Activated B cell treated with CpG ODN at 0.5 μM for 24 hours (primary cell): ENCODE results near the gene LANCL3. TPM values are rescaled to one million over a fixed set of nuclear protein-coding genes. Genes with fewer than 3 reads are reported as not detected.

Source experiments
- ATAC-seq: fragments of 200-7000 bp; cut with Tn5 transposase; one replicate; pipeline ENCODE4 v1.10.0; 2021; ENCODE audit warnings: low read depth, mild to moderate bottlenecking, moderate library complexity
- CTCF ChIA-PET: fragments of 350-600 bp; sonication (Branson Sonifier 250); formaldehyde crosslinking; loops from one replicate; lab custom pipeline; 2021; ENCODE audit warnings: antibody characterized with exemption; lab: Charles Lee
- POLR2A ChIA-PET: fragments of 350-600 bp; sonication (Branson Sonifier 250); formaldehyde crosslinking; loops from one replicate; lab custom pipeline; 2021; ENCODE audit warnings: antibody characterized with exemption; lab: Charles Lee
- DNase-seq: peaks from one replicate; pipeline ENCODE4 v3.0.0; 2022
- H3K27ac Mint-ChIP-seq: one replicate; pipeline ENCODE4 v1.8.0; 2020; ENCODE audit warnings: mixed read lengths
- H3K27me3 Mint-ChIP-seq: one replicate; pipeline ENCODE4 v1.8.0; 2021; ENCODE audit warnings: mixed read lengths
- H3K36me3 Mint-ChIP-seq: one replicate; pipeline ENCODE4 v1.8.0; 2021; ENCODE audit warnings: low read depth, mixed read lengths
- H3K4me1 Mint-ChIP-seq: one replicate; pipeline ENCODE4 v1.8.0; 2021; ENCODE audit warnings: mixed read lengths
- H3K4me3 Mint-ChIP-seq: one replicate; pipeline ENCODE4 v1.8.0; 2020; ENCODE audit warnings: mild to moderate bottlenecking, mixed read lengths
- H3K9me3 Mint-ChIP-seq: one replicate; pipeline ENCODE4 v1.8.0; 2020; ENCODE audit warnings: mixed read lengths
- intact Hi-C: fragments of 100-400 bp; cut with micrococcal nuclease; formaldehyde crosslinking; loops from one replicate; pipeline ENCODE4 v1.15.1; 2024
- total RNA-seq: library from RNA; stranded (reverse); gene quantifications from 2 replicates; pipeline ENCODE4 v1.2.3, GENCODE V29; 2022
- TF ChIP-seq, protein P1 (sequence below): fragments of 200-600 bp; IDR thresholded peaks from one replicate; pipeline ENCODE4 v1.8.0; 2022; ENCODE audit warnings: antibody characterized with exemption, mild to moderate bottlenecking

LANCL3 gene
- total RNA-seq, 1 donor from 2014 or later, result 0.09 TPM

DNA sequence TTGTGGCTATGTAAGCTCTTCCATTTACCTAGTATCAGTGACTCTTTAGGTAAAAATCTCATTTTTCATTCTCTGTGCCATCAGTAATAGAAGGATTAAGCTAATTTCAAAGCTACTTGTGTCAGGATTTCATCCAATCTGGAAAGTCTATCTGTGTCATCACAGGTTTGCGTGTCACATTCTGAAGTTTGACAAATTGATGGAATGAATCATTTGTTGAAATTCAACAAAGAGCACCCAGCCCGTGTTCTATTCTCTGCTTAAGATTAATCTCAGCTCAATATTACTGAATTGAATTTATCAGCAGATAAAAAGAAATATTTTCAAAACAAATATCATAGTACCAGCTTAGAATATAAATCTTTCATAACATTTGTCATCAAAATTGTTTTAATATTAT, 35.8 kb downstream of the LANCL3 start:
- ChIA-PET POLR2A (no interaction called here), CTCF (no interaction called here)
- Mint-ChIP-seq H3K27ac (no peak overlapping the region), H3K4me3 (no peak overlapping the region), H3K9me3 (no peaks in the 10 kb centered on the region), H3K27me3 (peaks cover 2% of the 10 kb centered on the region), H3K36me3 (no peaks in the 10 kb centered on the region), H3K4me1 (no peaks in the 10 kb centered on the region)
- ATAC-seq (no peak), DNase-seq (no peak)
- intact Hi-C loops, result no loop called here
- TF ChIP-seq, protein P1, sequence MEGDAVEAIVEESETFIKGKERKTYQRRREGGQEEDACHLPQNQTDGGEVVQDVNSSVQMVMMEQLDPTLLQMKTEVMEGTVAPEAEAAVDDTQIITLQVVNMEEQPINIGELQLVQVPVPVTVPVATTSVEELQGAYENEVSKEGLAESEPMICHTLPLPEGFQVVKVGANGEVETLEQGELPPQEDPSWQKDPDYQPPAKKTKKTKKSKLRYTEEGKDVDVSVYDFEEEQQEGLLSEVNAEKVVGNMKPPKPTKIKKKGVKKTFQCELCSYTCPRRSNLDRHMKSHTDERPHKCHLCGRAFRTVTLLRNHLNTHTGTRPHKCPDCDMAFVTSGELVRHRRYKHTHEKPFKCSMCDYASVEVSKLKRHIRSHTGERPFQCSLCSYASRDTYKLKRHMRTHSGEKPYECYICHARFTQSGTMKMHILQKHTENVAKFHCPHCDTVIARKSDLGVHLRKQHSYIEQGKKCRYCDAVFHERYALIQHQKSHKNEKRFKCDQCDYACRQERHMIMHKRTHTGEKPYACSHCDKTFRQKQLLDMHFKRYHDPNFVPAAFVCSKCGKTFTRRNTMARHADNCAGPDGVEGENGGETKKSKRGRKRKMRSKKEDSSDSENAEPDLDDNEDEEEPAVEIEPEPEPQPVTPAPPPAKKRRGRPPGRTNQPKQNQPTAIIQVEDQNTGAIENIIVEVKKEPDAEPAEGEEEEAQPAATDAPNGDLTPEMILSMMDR, result no peak

DNA sequence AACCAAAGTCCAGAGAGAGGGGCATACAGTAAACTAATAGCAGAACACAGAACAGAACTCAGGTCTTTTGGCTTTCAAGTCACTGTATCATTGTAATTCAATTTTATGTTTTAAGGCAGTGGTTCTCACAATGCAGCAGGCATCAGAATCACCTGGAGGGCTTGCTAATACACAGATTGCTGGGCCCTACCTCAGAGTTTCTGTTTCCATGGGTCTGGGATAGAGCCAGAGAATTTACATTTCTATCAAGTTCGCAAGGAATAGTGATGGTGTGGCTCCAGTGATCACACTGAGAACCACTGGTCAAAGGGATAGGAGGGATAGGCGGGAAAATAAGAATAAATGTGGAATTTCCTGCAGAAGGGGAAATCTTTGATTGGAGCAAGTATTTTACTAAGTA, 36.7 kb downstream of the LANCL3 start:
- ChIA-PET POLR2A (no interaction called here), CTCF (no interaction called here)
- H3K27ac Mint-ChIP-seq, result no peak overlapping the region
- H3K27me3 Mint-ChIP-seq, result no peaks in the 10 kb centered on the region
- H3K36me3 Mint-ChIP-seq, result no peaks in the 10 kb centered on the region
- H3K4me1 Mint-ChIP-seq, result no peaks in the 10 kb centered on the region
- ATAC-seq, result no peak
- TF ChIP-seq, protein P1, result no peak
- H3K4me3 Mint-ChIP-seq, result no peak overlapping the region
- intact Hi-C loops, result no loop called here
- no peaks in the 10 kb centered on the region for H3K9me3 Mint-ChIP-seq
- DNase-seq, result no peak

DNA sequence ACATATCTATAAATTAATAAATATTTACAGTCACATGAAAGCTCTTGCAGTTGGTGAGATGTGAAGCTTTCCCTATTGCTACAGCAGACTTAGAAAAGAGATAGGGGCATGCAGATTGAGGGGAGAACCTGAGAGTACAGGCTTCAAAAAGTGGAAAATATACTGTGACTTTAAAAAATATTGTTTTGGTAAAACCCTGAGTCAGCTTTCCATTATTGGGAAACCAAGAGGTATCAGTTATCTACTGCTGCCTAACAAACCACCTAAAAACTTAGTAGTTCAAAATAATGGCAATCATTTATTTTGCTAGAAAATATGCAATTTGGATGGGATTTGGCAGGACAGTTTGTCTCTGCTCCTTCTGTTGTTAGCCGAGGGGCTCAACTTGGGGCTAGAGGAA, 38.3 kb downstream of the LANCL3 start:
- H3K36me3 Mint-ChIP-seq, result no peaks in the 10 kb centered on the region
- no peaks in the 10 kb centered on the region for H3K27me3 Mint-ChIP-seq
- CTCF ChIA-PET, result no interaction called here
- H3K27ac Mint-ChIP-seq, result no peak overlapping the region
- TF ChIP-seq, protein P1, result no peak
- no peak overlapping the region for H3K4me3 Mint-ChIP-seq
- no peaks in the 10 kb centered on the region for H3K4me1 Mint-ChIP-seq
- no peak for DNase-seq
- H3K9me3 Mint-ChIP-seq, result no peaks in the 10 kb centered on the region
- ATAC-seq, result no peak
- POLR2A ChIA-PET, result no interaction called here
- intact Hi-C loops, result no loop called here

DNA sequence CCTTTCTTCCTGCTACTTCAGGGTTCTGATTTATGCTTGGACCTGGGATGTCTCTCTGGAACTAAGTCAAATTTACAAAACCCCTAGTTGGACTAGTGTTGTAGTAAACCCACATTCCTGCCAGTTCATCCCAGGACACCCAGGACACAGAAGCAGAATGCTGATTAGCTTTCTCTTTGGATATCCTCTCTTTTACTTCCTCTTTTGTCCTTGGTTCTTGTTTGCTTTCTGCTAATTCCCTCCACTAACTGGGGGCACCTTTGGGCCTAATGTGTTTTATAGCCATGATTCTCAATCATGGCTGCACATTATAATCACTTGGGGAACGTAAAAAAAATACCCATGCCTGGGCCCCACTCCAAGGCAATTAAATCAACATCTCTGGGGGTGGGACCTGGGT, 42.5 kb downstream of the LANCL3 start:
- H3K4me1 Mint-ChIP-seq, result no peaks in the 10 kb centered on the region
- no peak for ATAC-seq
- H3K27ac Mint-ChIP-seq, result no peak overlapping the region
- no peaks in the 10 kb centered on the region for H3K36me3 Mint-ChIP-seq
- H3K27me3 Mint-ChIP-seq, result no peaks in the 10 kb centered on the region
- intact Hi-C loops, result no loop called here
- TF ChIP-seq, protein P1, result no peak
- H3K9me3 Mint-ChIP-seq, result no peaks in the 10 kb centered on the region
- DNase-seq, result no peak
- ChIA-PET CTCF (no interaction called here), POLR2A (no interaction called here)
- no peak overlapping the region for H3K4me3 Mint-ChIP-seq

DNA sequence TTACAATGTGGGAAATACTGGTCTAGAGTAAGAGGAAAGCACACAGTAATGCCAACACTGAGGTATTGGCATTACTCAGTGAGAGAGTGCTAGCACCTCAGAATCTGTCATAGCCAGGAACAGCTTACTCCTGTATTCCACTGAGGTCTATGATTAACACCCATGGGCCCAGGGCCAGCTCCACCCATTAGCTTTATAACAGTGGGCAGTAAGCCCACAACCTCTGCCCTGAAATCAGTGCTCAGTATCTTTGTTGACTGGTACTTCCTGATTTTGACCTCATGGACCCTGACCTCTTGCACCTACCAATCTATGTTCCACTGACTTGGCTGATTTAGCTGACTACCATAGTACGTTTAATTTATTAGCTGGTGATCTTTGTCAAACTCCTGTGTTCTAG, 56.1 kb downstream of the LANCL3 start:
- Mint-ChIP-seq H3K4me3 (no peak overlapping the region), H3K9me3 (no peaks in the 10 kb centered on the region), H3K4me1 (no peaks in the 10 kb centered on the region), H3K36me3 (no peaks in the 10 kb centered on the region), H3K27ac (no peak overlapping the region), H3K27me3 (no peaks in the 10 kb centered on the region)
- ATAC-seq (no peak), DNase-seq (no peak)
- intact Hi-C loops, result no loop called here
- TF ChIP-seq, protein P1, result no peak
- POLR2A ChIA-PET, result no interaction called here
- CTCF ChIA-PET, result no interaction called here
